Right lobe of liver (tissue), 6 donors: ENCODE results near the gene GPR39. TPM values are rescaled to one million over a fixed set of nuclear protein-coding genes. Genes with fewer than 3 reads are reported as not detected.

Experiments
- ATAC-seq, 4 donors: fragments of 200-7000 bp; cut with Tn5 transposase; one replicate each; pipeline ENCODE4 v1.9.1; 2020; ENCODE audit warnings: mild to moderate bottlenecking in 4 of 4, moderate library complexity in 4 of 4
- DNase-seq, 3 donors: peaks; one replicate each; pipeline ENCODE4 v3.0.0-alpha.2; 2020
- H3K27ac ChIP-seq, 3 donors: fragments of 200-600 bp; one replicate each; pipeline ENCODE4 v1.8.0; 2022
- H3K27me3 ChIP-seq, 2 donors: fragments of 200-600 bp; one replicate each; pipeline ENCODE4 v1.8.0; 2022
- H3K36me3 ChIP-seq, 4 donors: fragments of 200-600 bp; sonication (generic) in 1 of 4; one replicate each; pipeline versions ENCODE4 v1.5.1 to v1.8.0; 2017 to 2022; ENCODE audit warnings: control low read depth in 1 of 4
- H3K4me1 ChIP-seq, 4 donors: fragments of 200-600 bp; sonication (generic) in 1 of 4; one replicate each; pipeline versions ENCODE4 v1.5.1 to v1.8.0; 2017 to 2022; ENCODE audit warnings: control low read depth in 1 of 4
- H3K4me3 ChIP-seq, 3 donors: fragments of 200-600 bp; one replicate each; pipeline ENCODE4 v1.8.0; 2022
- H3K9me3 ChIP-seq, 4 donors: fragments of 200-600 bp; sonication (generic) in 1 of 4; one replicate each; pipeline versions ENCODE4 v1.5.1 to v1.8.0; 2017 to 2022; ENCODE audit warnings: control low read depth in 1 of 4
- CTCF ChIP-seq, 4 donors: fragments of 200-600 bp in 3 of 4; fragments of 450-650 bp in 1 of 4; IDR thresholded peaks; one replicate each; pipeline versions ENCODE4 v1.5.1 to v1.8.0; 2016 to 2022; ENCODE audit warnings: antibody characterized with exemption in 4 of 4, mild to moderate bottlenecking in 2 of 4
- POLR2A ChIP-seq: fragments of 450-650 bp; IDR thresholded peaks from one replicate; pipeline ENCODE4 v1.6.1; 2017; ENCODE audit warnings: antibody characterized with exemption, mild to moderate bottlenecking
- WGBS: methylation state at CpG from one replicate; pipeline ENCODE4 v1.1.6; 2018; ENCODE audit warnings: low coverage, low lambda C conversion rate; ENCODE audit not compliant: insufficient coverage; ENCODE audit errors: missing lambda C conversion rate; 5-methylcytosine and 5-hydroxymethylcytosine counted together
- intact Hi-C, 2 donors: fragments of 100-400 bp; cut with DNase I; formaldehyde crosslinking; loops; one replicate each; pipeline versions ENCODE4 v1.11.2 to v1.14.1; 2022
- total RNA-seq, 6 experiments: library from RNA; depleted of rRNA in 2 of 6; stranded (reverse); fragments of >200 nt in 2 of 6; fragmentation: NEBNext Ultra II Directional in 3 of 6; extraction: Animal tissue kit (Norgen Biotek cat#: 25700) in 3 of 6; gene quantifications; one replicate each; pipeline versions ENCODE4 v1.1.0 to v1.2.4, GENCODE V29; 2016 to 2023
- donor health status: DM: no; HTN: yes; CAD: no.
- donor health status: DM: no; HTN: no; CAD: no.
- donor health status: DM: no; HTN: no; CAD: no.
- donor health status: DM: no; HTN: yes; CAD: no.
- donor health status: DM: no; HTN: yes; CAD: no.

GPR39 gene
- total RNA-seq, 6 experiments from 2014 or later: 3.6 to 9.1 (median 6.0) TPM

- H3K27ac ChIP-seq: no peak overlapping the region
- H3K9me3 ChIP-seq: no peaks in the 10 kb centered on the region
- H3K4me3 ChIP-seq: no peak overlapping the region
- intact Hi-C loops: no loop called here
- DNase-seq (no peak), ATAC-seq (peak in 3 of 4 donors; percentile 19 to 49 (median 40))
- H3K36me3 ChIP-seq: no peaks in the 10 kb centered on the region
- no peak for TF ChIP-seq CTCF (IDR thresholded peaks at IDR 0.05)
- no peak for TF ChIP-seq POLR2A
- H3K27me3 ChIP-seq: no peaks in the 10 kb centered on the region
- H3K4me1 ChIP-seq: peaks cover 0 to 10% (median 0%) of the 10 kb centered on the region in 4 donors
- 51% methylated on average over 3 of the region's 4 CpGs for WGBS
Measured at GRCh38 chr2:132384491-132385151, 32.0 kb upstream of the GPR39 start.

- H3K27ac ChIP-seq: no peak overlapping the region
- WGBS: 50% methylated on average over 1 of the region's 1 CpG
Measured at GRCh38 chr2:132387126-132387525, 29.5 kb upstream of the GPR39 start.

GRCh38 chr2:132390076-132390475, 26.5 kb upstream of the GPR39 start:
- no peaks in the 10 kb centered on the region for H3K9me3 ChIP-seq
- intact Hi-C loops: no loop called here
- no peak for TF ChIP-seq POLR2A
- no peak for TF ChIP-seq CTCF (IDR thresholded peaks at IDR 0.05)
- no peak overlapping the region for H3K27ac ChIP-seq
- ATAC-seq (peak in 3 of 4 donors; percentile 45 to 86 (median 49)), DNase-seq (peak in 1 of 3 donors; percentile 56)
- H3K4me3 ChIP-seq: no peak overlapping the region
- no peaks in the 10 kb centered on the region for H3K36me3 ChIP-seq
- WGBS: no CpG with 5 or more reads among the region's 3 CpGs
- H3K4me1 ChIP-seq: peaks cover 0 to 14% (median 0%) of the 10 kb centered on the region in 4 donors
- H3K27me3 ChIP-seq: no peaks in the 10 kb centered on the region

More at GRCh38 chr2:132387126-132387525, 29.5 kb upstream of the GPR39 start:
- ATAC-seq (peak; percentile 75 to 90 (median 77)), DNase-seq (no peak)
- Histone ChIP-seq H3K4me1 (peaks cover 0 to 14% (median 0%) of the 10 kb centered on the region in 4 donors), H3K4me3 (no peak overlapping the region), H3K27me3 (no peaks in the 10 kb centered on the region), H3K36me3 (no peaks in the 10 kb centered on the region), H3K9me3 (no peaks in the 10 kb centered on the region)
- intact Hi-C loops: no loop called here
- TF ChIP-seq POLR2A: no peak
- TF ChIP-seq CTCF (IDR thresholded peaks at IDR 0.05): no peak

GRCh38 chr2:132391378-132391777, 25.2 kb upstream of the GPR39 start:
- DNase-seq: no peak
- Histone ChIP-seq H3K27me3 (no peaks in the 10 kb centered on the region), H3K4me3 (no peak overlapping the region), H3K27ac (no peak overlapping the region), H3K9me3 (no peaks in the 10 kb centered on the region), H3K36me3 (no peaks in the 10 kb centered on the region), H3K4me1 (peaks cover 0 to 14% (median 0%) of the 10 kb centered on the region in 4 donors)
- no peak for TF ChIP-seq POLR2A
- no peak for TF ChIP-seq CTCF (IDR thresholded peaks at IDR 0.05)
- intact Hi-C loops: no loop called here
- 50% methylated on average over 2 of the region's 3 CpGs for WGBS
- peak in 3 of 4 donors; percentile 30 to 42 (median 35) for ATAC-seq
